Sigmoid colon (tissue), 7 donors: Measurements from ENCODE around the gene DNM2. TPM values are rescaled to one million over a fixed set of nuclear protein-coding genes. Genes with fewer than 3 reads are reported as not detected.

Experiments used
- DNase-seq: peaks from one replicate; pipeline ENCODE4 v3.0.0-alpha.2; 2019
- H3K27ac ChIP-seq, 4 donors: fragments of 200-600 bp; sonication (generic); one replicate each; pipeline ENCODE4 v1.5.1; 2016 to 2019; ENCODE audit warnings: mild to moderate bottlenecking in 1 of 4
- H3K27me3 ChIP-seq, 3 donors: fragments of 200-600 bp; sonication (generic); one replicate each; pipeline ENCODE4 v1.5.1; 2019; ENCODE audit warnings: mild to moderate bottlenecking in 1 of 3
- H3K36me3 ChIP-seq, 4 donors: fragments of 200-600 bp; sonication (generic); one replicate each; pipeline ENCODE4 v1.5.1; 2016 to 2019
- H3K4me1 ChIP-seq, 4 donors: fragments of 200-600 bp; sonication (generic); one replicate each; pipeline ENCODE4 v1.5.1; 2017 to 2019
- H3K4me3 ChIP-seq, 4 donors: fragments of 200-600 bp; sonication (generic); one replicate each; pipeline ENCODE4 v1.5.1; 2017 to 2019; ENCODE audit warnings: mild to moderate bottlenecking in 2 of 4, moderate library complexity in 1 of 4
- H3K9me3 ChIP-seq, 4 donors: fragments of 200-600 bp in 3 of 4; sonication (generic) in 3 of 4; one replicate each; pipeline versions ENCODE4 v1.5.1 to v1.6.1; 2013 to 2019
- CTCF ChIP-seq, 4 experiments: fragments of 450-650 bp in 3 of 4; fragments of 200-600 bp in 1 of 4; IDR thresholded peaks; one replicate each; pipeline ENCODE4 v1.5.1; 2016 to 2019; ENCODE audit warnings: antibody characterized with exemption in 4 of 4, mild to moderate bottlenecking in 3 of 4, moderate library complexity in 2 of 4
- EP300 ChIP-seq, 4 donors: sonication (generic); formaldehyde crosslinking; IDR thresholded peaks; one replicate each; pipeline ENCODE4 v1.6.1; 2017; ENCODE audit warnings: antibody characterized with exemption in 4 of 4
- POLR2A ChIP-seq, 2 donors: fragments of 450-650 bp; IDR thresholded peaks; one replicate each; pipeline ENCODE4 v1.6.1; 2016; ENCODE audit warnings: antibody characterized with exemption in 2 of 2, mild to moderate bottlenecking in 2 of 2, moderate library complexity in 2 of 2
- POLR2AphosphoS5 ChIP-seq, 4 donors: sonication (generic); formaldehyde crosslinking; IDR thresholded peaks; one replicate each; pipeline ENCODE4 v1.6.1; 2017; ENCODE audit warnings: antibody characterized with exemption in 4 of 4
- WGBS, 2 donors: extraction: QIAGEN DNeasy Blood & Tissue Kit; methylation state at CpG; one replicate each; pipeline ENCODE4 v1.1.7; 2013; 5-methylcytosine and 5-hydroxymethylcytosine counted together
- intact Hi-C: fragments of 100-400 bp; cut with DNase I; formaldehyde crosslinking; loops from one replicate; pipeline ENCODE4 v1.15.1; 2023
- polyA plus RNA-seq, 3 donors: library from polyadenylated mRNA; stranded (reverse); fragments of 200-250 nt; gene quantifications; one replicate each; pipeline ENCODE4 v1.2.3, GENCODE V29; 2013
- total RNA-seq, 4 donors: library from RNA; depleted of rRNA; stranded (reverse); fragments of >200 nt; gene quantifications; one replicate each; pipeline ENCODE4 v1.1.0, GENCODE V29; 2016
- donor health status: healthy with polysubstance abuse.
- donor health status: Bipolar disorder and iron deficiency.
- donor health status: healthy.

DNM2 gene
- total and polyA plus RNA-seq, 7 donors: 53.2 to 326 (median 96.7) TPM

GRCh38 chr19:10730932-10731331, 13.1 kb downstream of the DNM2 start:
- no peaks in the 10 kb centered on the region for H3K9me3 ChIP-seq
- H3K27me3 ChIP-seq: no peaks in the 10 kb centered on the region
- DNase-seq: no peak
- no peaks in the 10 kb centered on the region for H3K36me3 ChIP-seq
- H3K27ac ChIP-seq: peak overlapping the region in 2 of 4 donors; percentile 40 to 41
- H3K4me3 ChIP-seq: no peak overlapping the region
- peaks cover 0 to 20% (median 8%) of the 10 kb centered on the region in 4 donors for H3K4me1 ChIP-seq
- 58 to 79% methylated on average over 12 of the region's 12 CpGs for WGBS, 2 donors
- TF ChIP-seq POLR2AphosphoS5 (IDR thresholded peaks at IDR 0.05) (no peak), CTCF (IDR thresholded peaks at IDR 0.05) (no peak), EP300 (IDR thresholded peaks at IDR 0.05) (no peak), POLR2A (IDR thresholded peaks at IDR 0.05) (no peak)
- intact Hi-C loops: no loop called here

DNA sequence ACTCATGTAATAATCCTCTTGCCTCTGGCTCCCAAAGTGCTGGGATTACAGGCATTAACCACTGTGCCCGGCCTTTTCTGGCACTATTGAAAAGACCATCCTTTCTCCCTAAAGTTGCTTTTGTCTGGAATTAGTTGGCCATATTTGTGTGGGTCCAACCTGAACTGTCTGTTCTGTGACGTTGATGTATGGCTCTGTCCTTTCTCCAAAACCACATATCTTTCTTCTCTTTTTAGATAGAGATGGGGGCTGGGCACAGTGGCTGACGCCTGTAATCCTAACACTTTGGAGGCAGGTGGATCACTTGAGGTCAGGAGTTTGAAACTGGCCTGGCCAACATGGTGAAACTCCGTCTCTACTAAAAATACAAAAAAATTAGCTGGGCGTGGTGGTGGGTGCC, 17.9 kb downstream of the DNM2 start:
- no peaks in the 10 kb centered on the region for H3K36me3 ChIP-seq
- TF ChIP-seq CTCF (IDR thresholded peaks at IDR 0.05) (no peak), EP300 (IDR thresholded peaks at IDR 0.05) (no peak), POLR2AphosphoS5 (IDR thresholded peaks at IDR 0.05) (no peak), POLR2A (IDR thresholded peaks at IDR 0.05) (no peak)
- H3K4me1 ChIP-seq: peaks cover 0 to 18% (median 6%) of the 10 kb centered on the region in 4 donors
- no peak overlapping the region for H3K4me3 ChIP-seq
- intact Hi-C loops: no loop called here
- 74 to 86% methylated on average over 5 of the region's 5 CpGs for WGBS, 2 donors
- no peak for DNase-seq
- H3K27ac ChIP-seq: no peak overlapping the region
- no peaks in the 10 kb centered on the region for H3K27me3 ChIP-seq
- no peaks in the 10 kb centered on the region for H3K9me3 ChIP-seq

- WGBS, 2 donors: 51 to 81% methylated on average over 6 of the region's 6 CpGs
- H3K4me1 ChIP-seq: peaks cover 0 to 13% (median 4%) of the 10 kb centered on the region in 4 donors
- intact Hi-C loops: no loop called here
Measured at GRCh38 chr19:10736189-10736588, 18.3 kb downstream of the DNM2 start.

GRCh38 chr19:10736916-10737551, 19.2 kb downstream of the DNM2 start:
- no peak for DNase-seq
- H3K9me3 ChIP-seq: no peaks in the 10 kb centered on the region
- no peaks in the 10 kb centered on the region for H3K36me3 ChIP-seq
- H3K27ac ChIP-seq: no peak overlapping the region
- TF ChIP-seq POLR2A (IDR thresholded peaks at IDR 0.05) (no peak), CTCF (IDR thresholded peaks at IDR 0.05) (no peak), POLR2AphosphoS5 (IDR thresholded peaks at IDR 0.05) (no peak), EP300 (IDR thresholded peaks at IDR 0.05) (no peak)
- H3K27me3 ChIP-seq: no peaks in the 10 kb centered on the region
- peaks cover 0 to 15% (median 4%) of the 10 kb centered on the region in 4 donors for H3K4me1 ChIP-seq
- no peak overlapping the region for H3K4me3 ChIP-seq
- 74 to 81% methylated on average over 9 of the region's 9 CpGs for WGBS, 2 donors
- intact Hi-C loops: no loop called here

More at GRCh38 chr19:10736189-10736588, 18.3 kb downstream of the DNM2 start:
- Histone ChIP-seq H3K27me3 (no peaks in the 10 kb centered on the region), H3K27ac (no peak overlapping the region), H3K4me3 (no peak overlapping the region), H3K36me3 (no peaks in the 10 kb centered on the region), H3K9me3 (no peaks in the 10 kb centered on the region)
- no peak for TF ChIP-seq CTCF (IDR thresholded peaks at IDR 0.05)
- TF ChIP-seq POLR2A (IDR thresholded peaks at IDR 0.05): no peak
- no peak for TF ChIP-seq EP300 (IDR thresholded peaks at IDR 0.05)
- TF ChIP-seq POLR2AphosphoS5 (IDR thresholded peaks at IDR 0.05): no peak
- no peak for DNase-seq

DNA sequence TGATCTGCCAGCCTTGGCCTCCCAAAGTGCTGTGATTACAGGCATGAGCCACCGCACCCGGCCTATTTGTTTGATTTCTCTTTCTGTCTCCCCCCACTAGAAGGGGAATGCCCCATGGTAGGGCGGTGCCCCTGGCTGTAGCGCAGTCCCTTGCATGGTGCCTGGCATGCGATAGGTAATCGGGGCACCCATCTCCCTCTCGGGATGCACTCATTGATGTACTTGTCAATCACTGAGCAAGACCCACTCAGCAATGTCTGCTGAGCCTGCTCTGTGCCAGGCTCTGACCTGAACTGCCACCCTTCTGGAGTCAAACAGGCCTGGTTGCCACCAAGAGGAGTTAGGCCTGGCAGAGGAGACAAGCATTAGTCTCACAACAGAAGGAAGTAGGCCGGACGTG, 19.8 kb downstream of the DNM2 start:
- TF ChIP-seq EP300 (IDR thresholded peaks at IDR 0.05) (no peak), CTCF (IDR thresholded peaks at IDR 0.05) (no peak), POLR2A (IDR thresholded peaks at IDR 0.05) (no peak), POLR2AphosphoS5 (IDR thresholded peaks at IDR 0.05) (no peak)
- Histone ChIP-seq H3K27ac (peak overlapping the region in 1 of 4 donors; percentile 31), H3K4me1 (peaks cover 0 to 20% (median 3%) of the 10 kb centered on the region in 4 donors), H3K9me3 (no peaks in the 10 kb centered on the region), H3K27me3 (no peaks in the 10 kb centered on the region), H3K36me3 (no peaks in the 10 kb centered on the region), H3K4me3 (no peak overlapping the region)
- DNase-seq: no peak
- WGBS, 2 donors: 76 to 83% methylated on average over 9 of the region's 9 CpGs
- intact Hi-C loops: no loop called here
